NCI-H774 (cell line): ENCODE results near the gene HDAC4.

Experiments
- DNase-seq: peaks from one replicate; lab custom pipeline; 2025; lab: John Stamatoyannopoulos, UW

HDAC4 gene

GRCh38 chr2:239266779-239267287 lies 134.0 kb downstream of the HDAC4 start:
- DNase-seq, result no peak

DNA sequence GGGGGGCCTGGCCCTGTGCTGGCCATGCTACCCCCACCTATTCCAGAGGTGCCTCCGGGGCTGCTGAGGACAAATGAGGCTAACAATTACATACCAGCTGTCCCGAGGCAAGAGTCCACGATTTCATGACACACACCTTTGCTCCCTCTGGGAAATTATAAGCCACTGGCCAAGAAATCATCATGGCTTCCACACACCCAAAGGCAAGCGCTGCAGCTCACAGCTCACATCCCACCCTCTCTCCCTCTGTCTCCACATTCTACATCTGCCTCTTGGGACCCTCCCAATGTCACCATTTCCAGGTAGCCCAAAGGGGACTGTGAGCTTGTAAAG lies 134.4 kb downstream of the HDAC4 start:
- no peak for DNase-seq

DNA sequence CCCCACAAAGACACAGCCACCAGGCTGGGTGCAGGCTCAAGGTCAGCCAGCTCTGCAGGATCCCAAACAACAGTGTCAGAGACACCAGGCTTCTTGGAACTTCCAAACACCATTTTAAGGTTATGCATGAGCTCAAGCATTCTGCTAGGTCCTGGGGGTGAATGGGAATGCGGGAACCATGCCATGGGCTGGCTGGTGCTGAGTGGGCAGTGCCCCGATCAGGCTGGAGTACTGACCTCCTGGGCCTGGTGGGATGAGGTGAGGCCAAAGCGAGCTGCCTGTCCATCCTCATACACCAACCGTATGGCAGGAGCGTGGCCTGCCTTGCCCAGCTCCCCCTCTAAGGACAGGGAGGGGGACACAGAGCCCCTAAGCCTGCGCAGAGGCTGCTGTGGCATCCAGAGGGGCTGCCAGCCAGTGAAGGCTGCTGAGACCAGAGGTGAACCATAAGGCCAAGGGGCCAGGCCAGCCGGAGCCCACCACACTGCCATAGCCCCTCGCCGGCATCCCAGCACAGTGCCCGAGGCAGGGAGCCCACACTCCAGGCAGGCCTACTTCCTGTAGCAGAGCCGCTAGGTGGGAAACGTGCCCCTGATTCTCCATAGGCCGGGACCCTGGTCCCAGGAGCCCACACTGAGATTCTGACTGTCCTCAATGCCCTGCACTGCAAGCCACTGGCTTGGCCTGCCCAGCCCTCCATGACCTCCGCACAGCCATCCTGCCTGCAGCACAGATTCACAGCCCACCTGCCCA lies 135.0 kb downstream of the HDAC4 start:
- DNase-seq, result no peak

DNA sequence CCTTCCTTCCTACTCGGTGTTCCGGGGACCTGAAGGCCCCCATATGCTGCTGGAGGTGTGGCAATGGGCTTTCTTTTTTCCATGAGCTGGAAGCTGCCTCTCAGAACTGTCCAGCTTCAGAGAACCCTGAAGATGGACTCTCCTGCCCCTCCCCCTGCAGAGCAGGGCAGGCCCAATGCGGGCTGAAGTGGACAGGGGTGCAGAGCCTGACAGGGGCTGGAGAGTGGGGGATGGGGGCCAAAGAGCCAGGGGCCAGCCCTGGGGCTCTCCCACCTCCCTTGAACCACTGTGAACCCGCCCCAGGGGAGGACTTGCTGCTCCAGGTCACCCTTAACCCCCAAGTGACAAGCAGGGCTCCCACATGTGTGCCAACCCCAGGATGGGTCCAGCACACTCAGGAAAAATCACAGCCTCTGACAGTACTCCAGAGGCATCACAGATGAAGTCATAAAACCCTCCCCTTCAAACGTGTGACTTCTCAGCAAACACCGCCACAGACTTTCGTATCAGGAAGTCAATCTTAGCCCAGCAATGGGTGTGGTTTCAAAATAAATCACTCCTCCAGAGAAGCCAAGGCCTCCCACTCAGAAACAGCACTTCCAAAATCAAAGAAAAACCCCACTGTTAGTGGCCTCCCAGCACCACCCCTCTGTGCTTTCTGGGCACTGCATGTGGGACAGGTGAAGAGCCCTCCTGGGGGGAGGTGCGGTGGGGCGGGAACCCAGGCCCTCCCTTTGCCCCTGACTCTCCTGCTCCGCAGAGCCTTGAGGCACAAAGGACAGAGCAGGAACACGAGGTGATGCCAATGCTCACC lies 135.8 kb downstream of the HDAC4 start:
- no peak for DNase-seq

GRCh38 chr2:239264492-239264837 lies 136.4 kb downstream of the HDAC4 start:
- DNase-seq, result no peak

DNA sequence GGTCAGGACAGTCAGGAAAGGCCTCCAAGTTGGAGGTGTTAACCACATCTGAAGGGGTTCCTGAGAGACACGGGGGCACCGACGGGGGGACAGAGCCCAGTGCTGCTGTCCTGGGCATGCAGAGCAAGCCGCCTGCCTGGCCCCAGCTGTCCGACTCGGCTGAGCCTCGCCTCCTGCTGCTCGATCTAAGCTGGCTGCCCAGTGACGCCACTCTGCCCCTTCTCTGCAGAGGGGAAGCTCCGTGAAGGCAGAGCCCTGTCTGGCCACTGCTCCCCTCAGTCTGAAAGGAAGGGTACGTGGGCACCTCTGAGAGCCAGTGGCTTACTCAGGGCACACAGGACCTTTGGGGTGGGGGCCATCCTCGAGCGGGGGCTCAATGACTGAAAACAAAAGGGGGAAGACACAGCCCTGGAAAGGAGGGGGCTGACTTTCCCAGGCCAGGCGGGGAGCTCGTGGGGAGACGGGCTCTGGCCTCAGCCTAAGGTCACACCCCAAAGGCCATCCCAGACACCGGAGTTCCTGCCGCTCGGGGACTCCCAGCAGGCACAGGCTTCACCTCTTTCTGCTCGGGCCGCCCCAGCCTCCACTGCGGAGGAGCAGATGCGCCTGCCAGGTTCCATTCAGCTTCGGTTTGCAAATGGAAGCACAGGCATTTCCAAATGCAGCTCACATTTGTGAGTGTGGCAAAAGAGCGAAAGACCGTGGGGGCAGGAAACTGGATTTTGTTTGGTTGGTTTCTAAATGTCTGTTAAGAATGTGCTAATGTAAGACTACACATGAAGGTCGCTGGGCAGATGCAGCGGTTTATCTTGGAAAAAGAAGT lies 136.9 kb downstream of the HDAC4 start:
- no peak for DNase-seq

- DNase-seq, result no peak
Measured at GRCh38 chr2:239263231-239263630, 137.6 kb downstream of the HDAC4 start.

DNA sequence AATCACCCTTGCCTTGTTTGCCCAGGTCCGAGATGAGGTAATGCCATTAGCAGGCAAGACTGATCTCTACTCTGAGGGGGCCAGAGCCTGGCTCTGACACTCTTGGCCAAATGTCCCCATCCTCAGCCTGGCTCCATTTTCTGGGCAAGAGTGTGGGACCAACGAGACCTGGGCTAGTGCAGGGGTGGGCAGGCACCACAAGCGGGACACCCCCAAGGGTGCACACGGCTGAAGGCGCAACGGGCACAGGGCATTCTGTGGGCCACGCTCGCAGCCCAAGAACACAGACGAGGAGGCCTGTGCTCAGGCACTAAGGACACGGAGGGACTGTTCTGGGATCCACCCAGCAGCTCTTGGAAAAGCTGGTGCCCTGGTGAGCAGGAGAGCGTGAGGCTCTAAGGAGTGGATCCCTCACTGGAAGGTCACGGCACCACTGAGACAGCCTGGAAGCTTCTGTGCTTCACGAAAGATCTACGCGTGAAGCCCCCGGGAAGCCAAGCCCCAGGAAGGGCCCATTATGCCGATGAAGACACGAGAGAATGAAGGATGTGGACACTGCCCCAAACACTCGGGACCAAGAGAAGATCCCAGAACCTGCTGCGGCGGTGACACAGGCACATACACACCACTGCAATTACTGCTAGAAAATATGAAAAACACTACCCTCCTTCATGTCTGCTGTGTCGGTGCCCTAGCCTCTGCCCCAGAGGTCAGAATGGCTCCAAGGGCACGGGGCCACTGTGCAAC lies 138.2 kb downstream of the HDAC4 start:
- DNase-seq, result no peak

GRCh38 chr2:239261796-239262483 lies 138.9 kb downstream of the HDAC4 start:
- no peak for DNase-seq

- DNase-seq, result no peak
Measured at GRCh38 chr2:239261356-239261755, 139.5 kb downstream of the HDAC4 start.

DNA sequence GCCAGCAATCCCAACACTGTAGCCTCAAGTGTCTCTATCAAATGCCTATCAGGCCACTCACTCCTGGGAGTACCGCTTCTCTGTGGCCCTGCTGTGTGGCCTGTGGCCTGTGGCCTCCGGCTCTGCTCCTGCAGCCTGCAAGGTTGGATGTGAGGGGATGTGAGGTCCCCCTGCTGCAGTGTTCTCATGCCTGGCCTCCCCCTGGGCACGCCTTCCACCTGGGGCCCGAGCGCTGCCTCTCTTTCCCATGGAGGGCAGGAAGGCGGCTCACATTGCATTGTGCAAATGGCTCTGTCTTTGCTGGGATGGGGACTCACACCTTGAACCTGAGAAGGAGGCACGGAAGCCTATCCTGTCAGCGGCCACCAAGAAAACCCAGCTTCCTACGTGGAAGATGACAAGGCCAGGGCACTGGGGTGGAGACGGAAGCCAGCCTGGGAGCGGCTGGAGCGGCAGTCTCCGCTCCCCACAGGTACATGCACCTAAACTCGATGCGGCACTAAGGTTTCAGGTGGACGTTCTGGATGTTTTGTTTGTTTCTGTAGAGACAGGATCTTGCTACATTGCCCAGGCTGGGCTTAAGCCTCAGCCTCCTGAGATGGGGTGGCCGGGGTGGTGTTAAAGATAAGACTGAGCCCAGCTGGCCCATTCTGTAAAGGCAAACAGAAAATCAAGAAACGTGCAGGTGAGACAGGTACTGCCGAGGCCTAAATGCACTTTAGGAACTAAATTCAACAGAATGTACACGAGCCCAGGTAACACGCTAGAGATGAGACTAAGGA lies 140.1 kb downstream of the HDAC4 start:
- no peak for DNase-seq

GRCh38 chr2:239259603-239260298 lies 141.1 kb downstream of the HDAC4 start:
- no peak for DNase-seq

DNA sequence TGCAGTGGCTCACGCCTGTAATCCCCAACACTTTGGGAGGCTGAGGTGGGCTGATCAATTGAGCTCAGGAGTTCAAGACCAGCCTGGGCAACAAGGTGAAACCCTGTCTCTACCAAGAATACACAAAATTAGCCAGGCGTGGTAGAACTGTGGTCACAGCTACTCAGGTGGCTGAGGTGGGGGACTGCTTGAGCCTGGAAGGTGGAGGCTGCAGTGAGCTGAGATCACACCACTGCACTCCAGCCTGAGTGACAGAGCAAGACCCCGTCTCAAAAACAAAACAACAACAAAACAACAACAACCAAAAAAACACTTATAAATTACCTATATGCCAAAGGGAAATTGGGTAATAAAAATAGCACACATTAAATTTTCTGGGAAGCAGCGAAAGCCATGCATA lies 141.6 kb downstream of the HDAC4 start:
- DNase-seq, result no peak

- no peak for DNase-seq
Measured at GRCh38 chr2:239258248-239258647, 142.6 kb downstream of the HDAC4 start.

GRCh38 chr2:239257511-239257937 lies 143.3 kb downstream of the HDAC4 start:
- no peak for DNase-seq

DNA sequence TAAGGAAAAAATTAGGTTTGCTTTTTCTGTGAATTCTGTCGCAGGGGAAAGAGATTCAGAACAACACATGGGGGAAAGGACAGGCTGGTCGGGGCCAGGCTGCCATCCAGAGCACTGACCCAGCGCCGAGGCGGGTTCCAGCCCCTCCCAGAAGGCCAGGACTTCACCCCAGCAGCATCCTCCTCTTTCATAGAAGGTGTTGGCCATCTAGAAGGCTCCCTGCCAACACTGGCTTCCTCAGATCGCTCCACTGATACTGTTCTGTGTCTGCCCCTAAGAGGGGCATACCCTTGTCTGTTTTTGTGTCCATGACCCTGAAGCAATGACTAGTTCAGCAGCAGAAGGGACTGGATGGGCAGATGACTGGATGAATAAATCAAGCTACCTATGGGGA lies 144.5 kb downstream of the HDAC4 start:
- DNase-seq, result no peak

DNA sequence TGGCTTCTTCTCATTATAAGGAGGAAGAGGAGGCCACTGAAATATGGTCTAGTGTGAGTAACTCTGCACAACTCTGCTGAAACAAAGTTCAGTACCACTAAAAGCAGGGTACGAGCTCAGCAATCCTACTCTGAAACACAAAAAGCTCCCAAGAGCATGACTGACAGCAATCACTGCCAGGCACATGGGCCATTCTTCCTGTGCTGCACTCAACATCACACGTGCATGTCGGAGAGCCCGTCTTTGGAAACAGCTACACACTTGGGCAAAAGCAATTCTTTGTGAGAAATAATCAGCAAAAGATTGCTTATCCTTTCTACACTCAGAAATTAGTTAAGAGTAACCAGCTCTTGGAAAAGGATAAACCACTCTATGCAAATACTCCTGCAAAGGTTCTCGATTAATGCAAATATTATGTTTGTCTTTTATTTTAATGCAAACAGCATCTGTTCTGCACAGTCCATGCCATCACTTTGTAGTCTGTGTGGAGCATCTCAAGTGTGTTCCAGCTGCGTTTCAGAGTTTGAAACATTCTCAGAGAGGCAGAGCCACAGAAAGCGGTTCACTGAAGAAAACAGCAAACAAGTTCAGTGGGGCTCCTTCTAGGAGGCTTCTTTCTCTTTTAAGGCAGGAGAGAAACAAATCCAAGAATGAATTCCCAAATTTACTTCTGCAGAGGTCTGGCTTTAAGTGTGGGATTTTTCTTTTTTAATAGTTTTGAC lies 145.0 kb downstream of the HDAC4 start:
- no peak for DNase-seq

- no peak for DNase-seq
Measured at GRCh38 chr2:239255218-239255617, 145.6 kb downstream of the HDAC4 start.
